ENCODE measurements around the gene BAIAP2.

The BAIAP2 gene

GRCh38 chr17:81092518-81093095 lies 57.7 kb downstream of the BAIAP2 start:
- TF ChIP-seq EZH2 (optimal IDR thresholded peaks at IDR 0.05; ENCODE audit: low read depth, low read length): no peak
- TF ChIP-seq CTCF (IDR thresholded peaks at IDR 0.05; ENCODE audit: low read length): no peak
- no peak for TF ChIP-seq EZH2phosphoT487 (IDR thresholded peaks at IDR 0.05; ENCODE audit: low read length)
- Histone ChIP-seq H3K4me2 (ENCODE audit: low read depth, low read length) (no peak overlapping the region), H3K9ac (ENCODE audit: low read length) (no peak overlapping the region), H2AFZ (ENCODE audit: low read length) (no peak overlapping the region), H3F3A (ENCODE audit: insufficient read depth, low read length) (no peaks in the 10 kb centered on the region), H3K9me3 (replicated peaks; ENCODE audit: insufficient read depth, low read length) (no peaks in the 10 kb centered on the region), H3K27ac (ENCODE audit: low read length) (no peak overlapping the region), H3K36me3 (replicated peaks; ENCODE audit: insufficient read depth, low read length) (no peaks in the 10 kb centered on the region), H4K20me1 (ENCODE audit: insufficient read depth, low read length) (no peaks in the 10 kb centered on the region), H3K79me2 (ENCODE audit: low read length) (no peaks in the 10 kb centered on the region), H3K4me3 (ENCODE audit: low read length) (no peak overlapping the region), H3K27me3 (replicated peaks; ENCODE audit: insufficient read depth, low read length) (peaks cover 96% of the 10 kb centered on the region), H3K4me1 (ENCODE audit: low read length) (peaks cover 5% of the 10 kb centered on the region; the same call in 1 of the 2 replicates), H3K9me2 (replicated peaks; ENCODE audit: insufficient read depth, low read length) (no peaks in the 10 kb centered on the region)
- no peak for DNase-seq

GRCh38 chr17:81093619-81094508 lies 58.9 kb downstream of the BAIAP2 start:
- Histone ChIP-seq H2AFZ (ENCODE audit: low read length) (no peak overlapping the region), H3K27ac (ENCODE audit: low read length) (no peak overlapping the region), H3K4me3 (ENCODE audit: low read length) (no peak overlapping the region), H3K9me2 (replicated peaks; ENCODE audit: insufficient read depth, low read length) (no peaks in the 10 kb centered on the region), H3K36me3 (replicated peaks; ENCODE audit: insufficient read depth, low read length) (no peaks in the 10 kb centered on the region), H3K79me2 (ENCODE audit: low read length) (no peaks in the 10 kb centered on the region), H3K27me3 (replicated peaks; ENCODE audit: insufficient read depth, low read length) (peaks cover 94% of the 10 kb centered on the region), H3K4me2 (ENCODE audit: low read depth, low read length) (no peak overlapping the region), H3K9me3 (replicated peaks; ENCODE audit: insufficient read depth, low read length) (no peaks in the 10 kb centered on the region), H4K20me1 (ENCODE audit: insufficient read depth, low read length) (no peaks in the 10 kb centered on the region), H3K9ac (ENCODE audit: low read length) (no peak overlapping the region), H3K4me1 (ENCODE audit: low read length) (peaks cover 5% of the 10 kb centered on the region; the same call in 1 of the 2 replicates), H3F3A (ENCODE audit: insufficient read depth, low read length) (no peaks in the 10 kb centered on the region)
- TF ChIP-seq EZH2phosphoT487 (IDR thresholded peaks at IDR 0.05; ENCODE audit: low read length) (no peak), CTCF (IDR thresholded peaks at IDR 0.05; ENCODE audit: low read length) (no peak), EZH2 (optimal IDR thresholded peaks at IDR 0.05; ENCODE audit: low read depth, low read length) (no peak)
- no peak for DNase-seq

GRCh38 chr17:81094509-81095382 lies 59.8 kb downstream of the BAIAP2 start:
- H3K79me2 ChIP-seq (ENCODE audit: low read length): no peaks in the 10 kb centered on the region
- no peaks in the 10 kb centered on the region for H3K36me3 ChIP-seq (replicated peaks; ENCODE audit: insufficient read depth, low read length)
- no peak overlapping the region for H3K4me3 ChIP-seq (ENCODE audit: low read length)
- H3F3A ChIP-seq (ENCODE audit: insufficient read depth, low read length): no peaks in the 10 kb centered on the region
- no peak overlapping the region for H3K9ac ChIP-seq (ENCODE audit: low read length)
- no peak for DNase-seq
- H3K4me1 ChIP-seq (ENCODE audit: low read length): peaks cover 5% of the 10 kb centered on the region; the same call in 1 of the 2 replicates
- no peaks in the 10 kb centered on the region for H3K9me2 ChIP-seq (replicated peaks; ENCODE audit: insufficient read depth, low read length)
- H3K4me2 ChIP-seq (ENCODE audit: low read depth, low read length): peak overlapping the region; percentile 43; the same call in 1 of the 2 replicates
- no peak overlapping the region for H3K27ac ChIP-seq (ENCODE audit: low read length)
- peaks cover 94% of the 10 kb centered on the region for H3K27me3 ChIP-seq (replicated peaks; ENCODE audit: insufficient read depth, low read length)
- TF ChIP-seq EZH2 (optimal IDR thresholded peaks at IDR 0.05; ENCODE audit: low read depth, low read length) (no peak), EZH2phosphoT487 (IDR thresholded peaks at IDR 0.05; ENCODE audit: low read length) (no peak), CTCF (IDR thresholded peaks at IDR 0.05; ENCODE audit: low read length) (no peak)
- no peak overlapping the region for H2AFZ ChIP-seq (ENCODE audit: low read length)
- H4K20me1 ChIP-seq (ENCODE audit: insufficient read depth, low read length): no peaks in the 10 kb centered on the region
- H3K9me3 ChIP-seq (replicated peaks; ENCODE audit: insufficient read depth, low read length): no peaks in the 10 kb centered on the region
